Activated T-helper 17 cell treated with anti-CD3 and anti-CD28 coated beads, Interleukin-2, amount 50 U/mL, for 72 hours (primary cell): ENCODE measurements around the gene LRRC14B. TPM values are rescaled to one million over a fixed set of nuclear protein-coding genes. Genes with fewer than 3 reads are reported as not detected.
A peak's percentile ranks its signal among the peaks of the same experiment; 100 is the strongest.

Experiments used
- ATAC-seq: fragments of 150-1000 bp; cut with Tn5 transposase; replicated peaks from 2 replicates; pipeline ENCODE4 v1.10.0; 2021; ENCODE audit warnings: mild to moderate bottlenecking, moderate library complexity
- H3K27ac Mint-ChIP-seq: one replicate; pipeline ENCODE4 v1.8.0; 2022; ENCODE audit warnings: mixed read lengths
- H3K27me3 Mint-ChIP-seq: one replicate; pipeline ENCODE4 v1.8.0; 2022; ENCODE audit warnings: mixed read lengths
- H3K36me3 Mint-ChIP-seq: one replicate; pipeline ENCODE4 v1.8.0; 2022; ENCODE audit warnings: low read depth, mild to moderate bottlenecking, mixed read lengths
- H3K4me1 Mint-ChIP-seq: one replicate; pipeline ENCODE4 v1.8.0; 2022; ENCODE audit warnings: mixed read lengths
- H3K4me3 Mint-ChIP-seq: one replicate; pipeline ENCODE4 v1.8.0; 2022; ENCODE audit warnings: mild to moderate bottlenecking, mixed read lengths
- H3K9me3 Mint-ChIP-seq: one replicate; pipeline ENCODE4 v1.8.0; 2022; ENCODE audit warnings: mixed read lengths
- total RNA-seq, 2 donors: library from RNA; stranded (reverse); gene quantifications; one replicate each; pipeline ENCODE4 v1.2.3, GENCODE V29; 2022

The LRRC14B gene
- total RNA-seq, 2 donors from 2014 or later: not detected

DNA sequence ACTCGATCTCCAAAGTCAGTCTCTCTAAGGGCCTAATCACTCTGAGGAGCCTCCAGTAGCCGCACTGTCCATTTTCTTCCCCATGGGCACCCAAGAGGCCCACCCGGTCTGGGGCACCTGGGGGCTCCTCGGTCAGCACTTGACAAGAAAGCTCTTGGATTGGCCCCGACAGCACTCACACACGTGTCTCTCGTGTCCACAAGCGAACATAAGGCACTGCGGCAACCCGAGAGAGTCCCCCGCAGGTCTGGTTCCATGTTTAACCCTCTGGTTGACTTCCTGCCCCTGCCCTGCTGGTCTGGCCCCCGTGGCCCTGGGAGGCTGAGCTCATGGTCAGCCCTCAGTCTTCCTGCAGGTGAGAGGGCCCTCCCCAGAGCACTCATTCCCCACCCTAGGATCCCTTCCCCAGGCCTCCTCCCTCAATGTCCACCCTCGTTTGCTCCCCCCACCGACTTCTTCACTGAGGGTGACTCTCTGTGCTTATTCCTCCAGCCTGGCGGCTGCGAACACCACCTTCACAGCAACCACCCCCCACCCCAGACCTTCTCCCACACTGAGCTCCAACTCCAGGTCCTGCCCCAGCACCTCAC is 16.3 kb upstream of the LRRC14B start:
- H3K4me1 Mint-ChIP-seq: no peaks in the 10 kb centered on the region
- H3K27me3 Mint-ChIP-seq: peaks cover 14% of the 10 kb centered on the region
- H3K27ac Mint-ChIP-seq: no peak overlapping the region
- no peaks in the 10 kb centered on the region for H3K9me3 Mint-ChIP-seq
- no peak overlapping the region for H3K4me3 Mint-ChIP-seq
- no peaks in the 10 kb centered on the region for H3K36me3 Mint-ChIP-seq
- ATAC-seq: no peak

DNA sequence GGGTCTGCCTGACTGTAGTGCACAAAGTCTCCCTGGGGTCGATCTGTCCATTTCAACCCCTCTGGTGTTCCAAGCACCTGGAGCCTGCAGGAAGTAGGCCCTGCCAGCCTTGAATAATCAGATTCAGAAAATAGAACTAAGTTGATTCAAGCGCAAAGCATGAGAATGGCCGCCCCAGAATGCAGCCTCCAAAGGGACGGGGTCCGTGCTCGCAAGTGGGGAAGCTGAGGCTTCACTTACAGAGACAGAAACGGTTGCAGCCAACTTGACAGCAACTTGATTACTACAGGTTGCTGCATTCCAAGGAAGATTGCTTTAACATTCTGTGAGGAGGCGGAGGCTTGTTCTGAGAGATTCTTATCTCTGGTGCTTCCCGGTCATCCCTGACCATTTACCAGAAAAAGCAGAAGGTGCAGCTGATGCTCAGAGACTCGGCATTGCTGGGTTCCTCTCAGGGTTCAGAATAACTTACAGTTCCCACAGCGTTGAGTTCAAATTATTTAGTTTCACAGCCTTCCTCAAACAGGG is 14.9 kb upstream of the LRRC14B start:
- no peak for ATAC-seq
- H3K27me3 Mint-ChIP-seq: peaks cover 20% of the 10 kb centered on the region
- no peak overlapping the region for H3K27ac Mint-ChIP-seq
- no peak overlapping the region for H3K4me3 Mint-ChIP-seq
- no peaks in the 10 kb centered on the region for H3K36me3 Mint-ChIP-seq
- no peaks in the 10 kb centered on the region for H3K9me3 Mint-ChIP-seq
- H3K4me1 Mint-ChIP-seq: no peaks in the 10 kb centered on the region

DNA sequence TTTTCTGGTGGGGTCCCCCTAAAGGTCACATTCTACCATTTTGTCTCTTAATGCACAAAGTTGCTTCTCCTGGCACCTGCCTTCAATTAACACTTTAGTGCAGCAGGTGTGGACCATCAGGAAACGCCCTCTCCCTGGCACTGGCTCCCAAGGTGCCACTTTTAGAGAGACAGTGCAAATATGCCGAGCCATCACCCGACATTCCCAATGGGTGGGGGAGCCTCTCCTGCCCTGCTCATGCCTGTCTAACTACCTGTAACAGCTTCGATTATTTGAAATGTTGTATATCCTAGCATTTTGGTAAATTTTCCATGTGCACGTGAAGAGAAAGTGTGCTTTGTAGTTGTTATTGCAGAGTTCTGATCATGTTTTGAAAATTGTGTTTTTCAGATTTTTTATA is 13.2 kb upstream of the LRRC14B start:
- H3K36me3 Mint-ChIP-seq: no peaks in the 10 kb centered on the region
- H3K9me3 Mint-ChIP-seq: no peaks in the 10 kb centered on the region
- H3K4me1 Mint-ChIP-seq: no peaks in the 10 kb centered on the region
- H3K27me3 Mint-ChIP-seq: peaks cover 20% of the 10 kb centered on the region
- no peak for ATAC-seq
- no peak overlapping the region for H3K27ac Mint-ChIP-seq
- H3K4me3 Mint-ChIP-seq: no peak overlapping the region

DNA sequence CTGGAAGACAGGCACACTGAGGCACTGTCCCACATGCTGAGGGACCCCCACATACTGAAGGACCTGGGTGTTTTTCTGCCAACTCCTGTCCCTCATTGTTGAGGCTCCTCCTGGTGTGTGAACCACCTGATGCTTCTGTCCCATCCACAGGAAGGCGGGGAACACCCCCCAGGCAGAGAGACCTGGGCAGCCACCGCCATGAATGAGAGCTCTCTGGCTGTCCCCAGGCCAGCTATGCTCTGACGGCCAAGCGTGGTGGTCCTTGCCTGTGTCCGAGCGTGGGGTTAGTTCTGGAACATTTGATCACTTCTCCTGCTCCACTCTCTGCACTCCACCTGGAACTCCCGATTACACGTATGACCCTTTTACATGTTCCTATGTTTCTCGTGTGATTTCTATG is 11.9 kb upstream of the LRRC14B start:
- H3K4me1 Mint-ChIP-seq: no peaks in the 10 kb centered on the region
- H3K27me3 Mint-ChIP-seq: peaks cover 14% of the 10 kb centered on the region
- ATAC-seq: no peak
- no peaks in the 10 kb centered on the region for H3K9me3 Mint-ChIP-seq
- H3K4me3 Mint-ChIP-seq: no peak overlapping the region
- H3K27ac Mint-ChIP-seq: no peak overlapping the region
- no peaks in the 10 kb centered on the region for H3K36me3 Mint-ChIP-seq

DNA sequence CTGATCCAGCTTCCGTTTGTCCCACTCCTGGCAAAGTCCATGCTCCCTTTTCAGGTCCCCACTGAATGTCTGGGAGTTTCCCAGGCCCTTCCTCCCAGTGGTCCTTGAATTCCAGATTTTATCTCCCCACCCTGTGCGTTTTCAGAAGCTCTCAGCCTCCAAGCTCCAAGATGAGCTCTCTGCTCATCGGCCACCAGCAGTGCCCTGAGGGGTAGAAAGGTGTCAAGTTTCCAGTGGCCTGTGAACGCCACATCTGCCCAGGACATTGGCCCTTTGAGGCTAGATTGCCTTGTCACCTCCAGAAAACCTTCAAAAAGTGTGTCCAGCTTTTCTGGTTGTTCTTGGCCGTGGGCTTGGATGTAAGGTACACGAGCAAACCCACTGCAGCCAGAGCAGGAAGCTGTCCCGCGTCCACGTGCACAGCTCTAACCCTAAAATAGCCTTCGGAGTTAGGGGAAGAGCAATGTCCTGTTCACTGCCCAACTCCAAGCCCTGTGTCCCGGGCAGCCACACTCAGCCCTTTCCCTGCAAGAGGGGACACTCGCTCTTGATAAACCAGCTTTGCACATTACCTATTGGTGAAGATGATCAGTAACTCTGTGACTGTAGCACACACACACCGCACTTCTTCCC is 10.9 kb upstream of the LRRC14B start:
- no peaks in the 10 kb centered on the region for H3K9me3 Mint-ChIP-seq

DNA sequence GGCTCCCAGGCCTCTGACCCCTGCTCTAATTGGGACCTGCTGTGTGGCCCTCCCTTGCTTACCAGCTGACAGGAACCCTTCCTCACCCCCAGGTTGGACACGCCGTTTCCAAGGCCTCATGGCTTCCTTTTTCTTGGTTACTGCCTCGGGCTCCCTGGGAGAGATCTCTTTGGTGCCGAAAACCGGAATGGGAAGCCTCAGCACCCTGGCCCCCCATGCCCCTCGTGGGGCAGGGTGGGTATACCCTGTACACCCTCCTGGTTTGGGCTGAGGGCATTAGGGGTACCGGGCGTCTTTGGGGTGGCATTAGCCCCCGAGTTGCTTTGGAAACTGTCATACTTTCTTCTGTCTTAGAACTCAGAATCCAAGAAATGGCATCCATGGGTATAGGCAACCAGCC is 10.1 kb upstream of the LRRC14B start:
- Mint-ChIP-seq H3K9me3 (no peaks in the 10 kb centered on the region), H3K27me3 (peaks cover 14% of the 10 kb centered on the region), H3K36me3 (no peaks in the 10 kb centered on the region), H3K27ac (no peak overlapping the region), H3K4me1 (no peaks in the 10 kb centered on the region), H3K4me3 (no peak overlapping the region)
- no peak for ATAC-seq

More for the DNA sequence above, 10.9 kb upstream of the LRRC14B start:
- H3K4me3 Mint-ChIP-seq: no peak overlapping the region
- no peaks in the 10 kb centered on the region for H3K4me1 Mint-ChIP-seq
- no peak overlapping the region for H3K27ac Mint-ChIP-seq
- no peaks in the 10 kb centered on the region for H3K36me3 Mint-ChIP-seq
- peaks cover 14% of the 10 kb centered on the region for H3K27me3 Mint-ChIP-seq
- ATAC-seq: no peak

DNA sequence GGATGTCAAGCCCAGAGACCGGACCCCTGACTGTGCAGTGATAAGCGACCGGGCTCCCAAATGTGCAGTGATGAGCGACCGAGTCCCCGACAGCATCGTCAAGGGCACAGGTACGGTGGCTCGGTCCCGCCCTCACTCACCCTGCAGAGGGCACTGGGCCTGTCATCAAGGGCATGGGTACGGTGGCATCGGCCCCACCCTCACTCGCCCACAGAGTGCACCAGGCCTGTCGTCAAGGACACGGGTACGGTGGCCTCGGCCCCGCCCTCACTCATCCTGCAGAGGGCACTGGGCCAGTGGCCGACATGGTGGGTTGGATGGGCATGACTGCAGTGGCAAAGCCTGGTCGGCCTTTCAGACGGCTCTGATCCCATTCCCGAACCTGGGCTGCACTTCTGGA is 9.7 kb upstream of the LRRC14B start:
- no peaks in the 10 kb centered on the region for H3K36me3 Mint-ChIP-seq
- H3K27me3 Mint-ChIP-seq: peaks cover 14% of the 10 kb centered on the region
- no peak for ATAC-seq
- no peak overlapping the region for H3K27ac Mint-ChIP-seq
- H3K9me3 Mint-ChIP-seq: no peaks in the 10 kb centered on the region
- H3K4me1 Mint-ChIP-seq: no peaks in the 10 kb centered on the region
- no peak overlapping the region for H3K4me3 Mint-ChIP-seq

DNA sequence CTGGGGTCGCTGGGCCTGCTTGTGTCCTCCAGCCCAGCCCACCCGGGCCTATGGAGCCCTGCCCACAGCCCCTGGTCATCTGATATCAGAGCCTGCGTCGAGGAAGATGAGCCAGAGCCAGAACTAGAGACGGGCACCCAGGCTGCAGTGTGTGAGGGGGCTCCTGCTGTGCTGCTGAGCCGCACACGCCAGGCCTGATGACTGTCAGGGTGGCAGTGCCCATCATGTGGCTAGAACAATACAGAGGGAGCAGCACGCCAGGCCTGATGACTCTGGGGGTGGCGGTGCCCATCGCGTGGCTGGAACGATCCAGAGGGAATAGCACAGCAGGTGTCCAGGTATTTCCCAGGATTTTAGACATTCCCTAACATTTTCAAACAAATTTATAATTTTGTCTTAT is 9.2 kb upstream of the LRRC14B start:
- Mint-ChIP-seq H3K36me3 (no peaks in the 10 kb centered on the region), H3K27me3 (peaks cover 14% of the 10 kb centered on the region), H3K4me3 (no peak overlapping the region), H3K27ac (no peak overlapping the region), H3K4me1 (no peaks in the 10 kb centered on the region), H3K9me3 (no peaks in the 10 kb centered on the region)
- no peak for ATAC-seq

DNA sequence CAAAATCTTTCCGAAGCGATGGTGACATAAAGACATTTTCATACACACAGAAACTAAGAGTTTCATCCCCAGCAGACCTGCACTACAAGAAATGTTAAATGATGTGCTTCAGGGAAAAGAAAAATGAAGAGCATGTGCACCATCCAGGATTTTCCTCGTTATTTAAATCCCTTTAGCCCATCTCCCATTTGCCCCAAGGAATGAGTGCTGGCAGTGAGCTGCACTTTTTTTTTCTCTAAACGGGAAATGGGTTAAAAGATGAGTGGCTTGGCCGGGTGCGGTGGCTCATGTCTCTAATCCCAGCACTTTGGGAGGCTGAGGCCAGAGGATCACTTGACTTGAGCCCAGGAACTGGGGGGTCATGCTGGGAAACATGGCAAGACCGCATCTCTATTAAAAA is 6.8 kb upstream of the LRRC14B start:
- H3K9me3 Mint-ChIP-seq: no peaks in the 10 kb centered on the region
- peaks cover 5% of the 10 kb centered on the region for H3K4me1 Mint-ChIP-seq
- ATAC-seq: no peak
- peaks cover 14% of the 10 kb centered on the region for H3K27me3 Mint-ChIP-seq
- H3K27ac Mint-ChIP-seq: peak overlapping the region; percentile 8
- no peaks in the 10 kb centered on the region for H3K36me3 Mint-ChIP-seq
- H3K4me3 Mint-ChIP-seq: no peak overlapping the region

DNA sequence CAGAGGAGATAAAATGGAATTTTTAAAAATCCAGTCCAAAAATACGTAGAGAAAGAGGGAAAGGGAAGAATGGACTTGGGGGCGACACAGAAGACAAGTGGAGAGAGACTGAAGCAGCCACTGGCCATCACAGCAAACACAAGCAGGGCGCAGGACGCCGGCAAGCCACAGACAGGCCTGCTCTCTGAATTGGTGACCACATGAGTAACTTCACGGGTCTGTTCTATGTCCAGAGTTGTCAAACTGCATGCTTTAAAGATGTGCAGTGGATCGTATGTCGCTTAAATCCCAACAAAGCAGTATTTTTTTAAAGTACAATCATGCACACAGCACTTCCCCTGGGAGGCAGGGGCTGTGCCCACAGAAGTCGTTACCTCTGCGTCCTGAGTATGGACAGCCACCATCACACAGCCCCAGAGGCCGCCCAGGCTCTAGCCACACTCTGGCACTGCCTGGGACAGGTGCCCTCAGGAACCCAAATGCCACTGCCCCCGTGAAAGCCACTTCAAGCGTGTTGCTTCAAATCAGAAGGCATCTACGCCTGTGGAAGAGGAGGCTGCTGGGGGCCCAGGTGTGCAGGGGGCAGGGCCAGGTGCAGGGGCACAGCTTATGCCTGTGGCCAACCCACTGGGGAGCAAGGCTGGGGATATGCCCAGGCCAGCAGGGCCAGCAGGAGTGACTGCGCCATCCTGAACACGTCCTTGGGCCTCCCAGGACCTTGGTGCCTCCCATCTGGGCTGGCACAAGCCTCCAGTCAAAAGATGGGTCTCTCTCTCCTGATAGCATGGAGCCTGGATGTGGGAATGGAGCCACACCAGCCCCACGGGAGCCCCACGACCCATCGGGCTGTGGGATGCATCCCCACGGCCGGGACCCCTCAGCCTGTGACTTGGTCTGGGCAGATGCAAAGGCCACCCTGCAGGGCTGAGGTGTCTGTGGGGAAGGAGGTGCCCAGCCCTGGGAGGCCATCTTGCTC is 5.9 kb upstream of the LRRC14B start:
- no peak for ATAC-seq
- peaks cover 10% of the 10 kb centered on the region for H3K27me3 Mint-ChIP-seq

DNA sequence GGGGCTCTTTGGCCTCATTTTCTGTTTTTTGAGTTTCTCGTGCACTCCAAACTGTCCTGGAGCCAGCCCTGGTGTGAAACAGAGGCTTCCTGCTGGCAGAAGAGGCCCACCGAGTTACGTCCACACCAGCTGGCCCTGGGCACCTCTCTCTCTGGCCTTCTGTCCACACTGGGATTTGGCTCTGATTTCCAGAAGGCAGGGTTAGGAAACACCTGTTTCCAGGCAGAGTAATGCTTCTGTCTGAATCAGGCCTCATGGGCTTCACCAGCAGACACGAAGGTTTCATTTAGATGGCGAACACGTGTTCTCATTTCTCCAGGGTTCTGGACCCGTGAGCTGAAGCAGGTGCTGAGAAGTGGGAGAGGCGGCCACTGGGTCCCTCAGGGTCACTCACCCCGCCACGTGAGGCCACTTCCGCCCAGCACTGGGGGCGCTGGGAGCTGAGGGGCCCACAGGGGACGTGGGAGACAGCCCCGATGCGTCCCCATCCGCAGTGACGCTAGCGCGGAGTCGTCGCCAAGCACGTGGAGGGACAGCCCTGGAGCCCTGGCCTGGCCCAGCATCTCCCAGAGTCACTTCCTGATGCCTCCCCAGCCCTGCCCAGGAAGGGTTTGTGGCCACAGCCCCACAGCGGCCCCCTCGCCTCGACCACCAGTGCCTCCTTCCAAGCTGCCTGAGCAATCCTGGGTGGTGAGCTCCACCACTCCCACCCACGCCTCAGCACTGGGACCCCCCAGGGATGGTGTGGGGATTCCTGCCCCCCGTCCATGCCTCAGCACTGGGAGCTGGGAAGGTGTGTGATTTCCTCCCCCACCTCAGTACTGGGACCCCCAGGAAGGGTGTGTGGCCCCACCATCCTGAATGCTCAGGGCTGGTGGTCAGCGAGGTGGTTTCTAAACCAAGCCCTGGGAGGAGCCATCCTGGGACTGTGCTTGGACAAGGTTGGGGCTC is 4.9 kb upstream of the LRRC14B start:
- no peak for ATAC-seq
- Mint-ChIP-seq H3K4me1 (peaks cover 5% of the 10 kb centered on the region), H3K36me3 (no peaks in the 10 kb centered on the region), H3K4me3 (no peak overlapping the region), H3K9me3 (no peaks in the 10 kb centered on the region), H3K27me3 (peaks cover 4% of the 10 kb centered on the region), H3K27ac (no peak overlapping the region)

More for the DNA sequence above, 5.9 kb upstream of the LRRC14B start:
- peaks cover 5% of the 10 kb centered on the region for H3K4me1 Mint-ChIP-seq
- no peak overlapping the region for H3K4me3 Mint-ChIP-seq
- no peaks in the 10 kb centered on the region for H3K9me3 Mint-ChIP-seq
- H3K27ac Mint-ChIP-seq: no peak overlapping the region
- no peaks in the 10 kb centered on the region for H3K36me3 Mint-ChIP-seq

DNA sequence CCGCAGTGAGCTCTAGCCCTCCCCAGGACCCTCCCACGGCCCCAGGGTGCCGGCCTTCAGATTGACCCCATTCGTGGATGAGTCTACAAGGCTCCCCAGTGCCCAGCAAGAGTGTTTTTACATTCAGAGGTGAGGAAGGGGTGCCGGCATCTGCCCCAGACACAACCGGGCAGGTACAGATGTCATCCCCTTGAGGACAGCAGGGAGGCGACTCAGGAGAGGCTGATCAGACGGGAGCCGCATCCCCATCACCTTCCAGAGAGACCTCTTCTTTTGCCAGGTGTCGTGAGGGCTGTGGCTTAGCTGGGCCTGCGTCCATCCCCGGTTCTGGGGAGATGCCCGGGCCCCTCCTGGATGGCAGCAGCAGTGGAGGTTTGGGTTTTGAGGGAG is 4.3 kb upstream of the LRRC14B start:
- no peak overlapping the region for H3K27ac Mint-ChIP-seq
- H3K9me3 Mint-ChIP-seq: no peaks in the 10 kb centered on the region
- no peaks in the 10 kb centered on the region for H3K36me3 Mint-ChIP-seq
- H3K4me1 Mint-ChIP-seq: peaks cover 5% of the 10 kb centered on the region
- H3K27me3 Mint-ChIP-seq: peaks cover 4% of the 10 kb centered on the region
- no peak for ATAC-seq
- H3K4me3 Mint-ChIP-seq: no peak overlapping the region

DNA sequence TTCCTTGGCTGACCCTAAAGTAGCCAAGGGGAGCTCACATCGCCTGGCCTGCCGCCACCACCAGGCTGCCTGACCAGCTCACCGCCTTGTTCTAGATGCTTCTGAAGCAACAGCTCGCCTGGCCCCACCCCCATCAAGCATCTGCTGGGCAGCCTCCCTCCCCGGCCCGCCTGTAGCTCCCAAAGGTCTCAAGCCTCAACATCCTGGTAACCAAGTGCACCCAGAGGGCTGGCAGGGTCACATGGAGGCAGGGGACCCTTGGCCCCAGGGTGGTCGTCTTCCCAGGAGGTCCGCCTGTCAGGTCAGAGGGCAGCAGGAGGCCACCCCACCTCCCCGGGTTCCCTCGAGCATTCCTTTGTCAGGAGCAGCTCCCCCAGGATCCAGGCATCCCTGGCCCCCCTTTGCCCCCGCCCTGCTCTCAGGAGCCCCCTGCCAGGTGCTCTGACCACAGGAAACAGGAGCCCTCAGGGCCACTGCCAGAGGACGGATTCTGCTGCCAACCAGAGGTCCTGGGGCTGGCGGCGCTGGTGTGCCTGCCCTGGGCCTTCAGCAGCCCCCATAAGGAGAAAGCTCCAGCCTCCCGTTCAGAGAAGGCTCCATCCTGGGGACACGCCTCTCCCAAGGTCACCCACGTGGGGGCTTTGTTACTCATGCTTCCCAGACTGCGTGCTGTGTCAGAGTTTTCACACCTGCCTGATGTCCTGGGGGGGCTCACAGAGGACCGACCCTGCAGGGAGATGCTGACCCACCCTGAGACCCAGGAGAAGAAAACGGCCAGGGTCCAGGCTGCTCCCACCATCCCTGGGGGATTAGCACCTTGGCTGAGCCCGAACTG is 3.5 kb upstream of the LRRC14B start:
- Mint-ChIP-seq H3K36me3 (no peaks in the 10 kb centered on the region), H3K9me3 (no peaks in the 10 kb centered on the region), H3K4me3 (peak overlapping the region; percentile 31), H3K27ac (no peak overlapping the region), H3K27me3 (no peaks in the 10 kb centered on the region), H3K4me1 (peaks cover 5% of the 10 kb centered on the region)
- no peak for ATAC-seq
